Measurements from ENCODE around the gene TRAP1. TPM values are rescaled to one million over a fixed set of nuclear protein-coding genes. Genes with fewer than 3 reads are reported as not detected.
"Not testable (repeated sequence)": the region's sequence is repeated elsewhere in the genome, so short reads cannot be mapped to it uniquely, and the experiment has no call there.

The TRAP1 gene
- total RNA-seq, 1 donor from 2014 or later: 76.1 TPM

DNA sequence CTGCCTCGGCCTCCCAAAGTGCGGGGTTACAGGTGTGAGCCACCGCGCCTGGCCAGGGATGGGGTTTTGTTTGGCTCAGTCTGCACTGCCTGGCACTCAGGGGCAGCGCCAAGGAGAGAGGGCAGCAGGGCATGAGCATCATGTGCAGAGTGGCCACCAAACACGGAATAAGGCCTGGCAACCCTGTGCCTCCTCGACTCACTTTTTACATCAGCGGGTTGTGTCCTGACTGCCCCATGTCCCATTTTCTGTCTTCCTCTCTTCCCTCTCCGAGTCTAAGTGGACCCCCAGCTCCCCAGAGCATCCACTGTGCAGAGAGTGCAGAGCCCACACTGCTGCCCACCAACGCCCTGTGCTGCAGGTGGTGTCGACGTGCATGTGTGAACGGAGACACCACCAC, 18.2 kb upstream of the TRAP1 start:
- DNase-seq: no peak

DNA sequence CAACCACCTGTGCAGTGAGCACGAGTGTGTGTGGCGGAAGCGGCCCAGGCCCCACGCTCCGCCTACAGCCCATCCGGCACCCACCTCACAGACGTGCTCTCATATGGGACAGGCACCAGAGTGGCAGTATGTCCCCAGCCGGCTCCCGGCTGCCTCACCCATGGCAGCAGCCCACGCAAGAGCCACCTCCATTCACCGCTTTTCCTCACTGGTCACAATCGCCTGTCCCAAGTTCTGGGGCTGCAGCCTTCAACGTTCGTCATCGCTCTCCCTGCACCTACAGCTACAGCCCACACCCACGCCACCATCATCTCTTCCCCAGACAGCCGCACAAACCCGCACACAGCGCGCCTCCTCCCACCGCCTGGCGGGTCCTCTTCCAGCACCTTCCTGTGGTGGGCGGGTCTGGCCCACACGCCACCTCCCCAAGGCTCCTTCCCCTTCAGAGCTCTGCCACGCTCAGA, 17.5 kb upstream of the TRAP1 start:
- no peak for DNase-seq

DNA sequence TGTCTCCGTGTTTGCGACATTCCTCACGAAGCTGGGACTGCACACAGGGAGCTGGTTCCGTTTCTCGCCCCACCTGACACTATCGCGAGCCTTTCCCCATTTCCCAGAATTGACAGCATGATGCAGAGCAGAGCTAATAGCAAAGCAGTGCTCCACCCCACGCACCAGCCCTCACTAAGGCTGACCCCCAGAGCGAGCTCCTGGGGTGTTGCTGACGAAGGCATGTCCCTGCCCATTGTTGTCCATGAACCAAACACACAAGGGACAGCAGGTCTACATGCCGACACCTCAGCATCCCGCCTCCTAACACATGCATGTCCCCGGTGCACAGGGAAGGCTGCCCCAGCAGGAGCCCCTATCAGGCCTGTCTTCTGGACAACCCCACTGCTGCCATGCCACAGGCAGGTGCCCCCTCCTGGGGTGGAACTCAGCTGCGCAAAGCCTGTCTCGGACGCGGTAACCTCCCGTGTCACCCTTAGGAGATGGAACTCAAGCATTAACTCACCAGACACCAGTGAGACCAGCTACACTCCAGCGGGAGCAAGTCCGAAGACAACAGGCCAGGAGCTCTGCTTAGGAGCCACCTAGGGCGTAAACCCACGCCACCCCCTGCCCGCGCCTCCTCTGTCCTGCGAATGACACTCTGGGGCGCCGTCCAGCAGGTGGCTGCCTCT, 16.9 kb upstream of the TRAP1 start:
- DNase-seq: no peak

DNA sequence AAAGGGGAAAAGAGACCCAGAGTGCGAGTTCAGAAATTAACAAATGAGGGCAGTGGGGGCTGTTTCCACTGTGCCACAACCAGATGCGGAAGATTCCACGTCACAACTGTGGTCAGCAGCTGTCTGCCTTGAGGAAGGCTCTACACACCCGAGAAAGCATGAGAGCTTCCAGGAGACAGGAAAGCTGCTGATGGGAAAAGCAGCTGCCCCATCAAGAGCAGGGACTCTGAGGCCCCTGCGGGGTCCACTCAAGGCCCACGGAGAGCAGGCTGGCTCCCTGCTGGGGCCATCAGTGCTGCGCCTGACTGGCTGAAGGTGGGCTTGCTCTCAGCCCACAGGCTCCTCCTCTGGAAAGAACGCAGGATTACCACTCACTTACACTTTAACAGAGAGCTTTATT, 14.8 kb upstream of the TRAP1 start:
- no peak for DNase-seq

DNA sequence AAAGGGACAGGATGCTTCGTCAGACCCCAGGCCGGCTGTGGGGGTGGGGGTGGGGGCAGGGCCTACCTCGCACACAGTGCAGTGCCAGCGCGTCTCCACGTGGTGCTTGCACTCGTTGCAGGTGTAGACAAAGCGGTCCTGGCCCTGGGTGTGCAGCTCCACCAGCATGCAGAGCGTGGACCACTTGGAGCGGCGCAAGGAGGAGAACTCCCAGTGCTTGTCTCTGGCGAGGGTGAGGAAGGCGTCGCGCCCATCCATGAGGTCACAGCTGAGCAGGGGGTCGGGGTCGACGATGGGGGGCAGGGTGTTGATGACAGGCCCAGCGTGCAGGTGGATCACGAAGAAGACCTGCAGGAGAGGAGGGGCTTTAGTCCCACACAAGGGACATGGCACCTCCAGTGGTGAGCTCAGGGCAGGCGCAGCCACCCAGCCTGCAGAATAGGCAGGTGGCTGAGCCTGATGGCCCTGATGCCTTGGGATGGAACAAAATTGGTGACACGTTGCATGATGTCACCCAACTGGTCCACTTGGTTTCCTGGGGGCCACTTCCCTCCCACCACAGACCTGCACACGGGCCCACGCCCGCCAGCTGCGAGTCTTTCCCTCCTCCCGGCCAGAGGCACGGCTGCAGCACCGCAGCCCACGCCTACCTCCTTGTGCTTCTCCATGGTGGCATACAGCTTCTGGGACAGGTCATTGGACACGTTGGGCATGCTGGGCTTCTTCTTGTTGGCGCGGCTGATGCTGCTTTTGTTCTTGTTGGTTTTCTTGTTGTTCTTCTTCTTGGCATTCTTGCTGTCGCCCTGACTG, 14.0 kb upstream of the TRAP1 start:
- DNase-seq: no peak

DNA sequence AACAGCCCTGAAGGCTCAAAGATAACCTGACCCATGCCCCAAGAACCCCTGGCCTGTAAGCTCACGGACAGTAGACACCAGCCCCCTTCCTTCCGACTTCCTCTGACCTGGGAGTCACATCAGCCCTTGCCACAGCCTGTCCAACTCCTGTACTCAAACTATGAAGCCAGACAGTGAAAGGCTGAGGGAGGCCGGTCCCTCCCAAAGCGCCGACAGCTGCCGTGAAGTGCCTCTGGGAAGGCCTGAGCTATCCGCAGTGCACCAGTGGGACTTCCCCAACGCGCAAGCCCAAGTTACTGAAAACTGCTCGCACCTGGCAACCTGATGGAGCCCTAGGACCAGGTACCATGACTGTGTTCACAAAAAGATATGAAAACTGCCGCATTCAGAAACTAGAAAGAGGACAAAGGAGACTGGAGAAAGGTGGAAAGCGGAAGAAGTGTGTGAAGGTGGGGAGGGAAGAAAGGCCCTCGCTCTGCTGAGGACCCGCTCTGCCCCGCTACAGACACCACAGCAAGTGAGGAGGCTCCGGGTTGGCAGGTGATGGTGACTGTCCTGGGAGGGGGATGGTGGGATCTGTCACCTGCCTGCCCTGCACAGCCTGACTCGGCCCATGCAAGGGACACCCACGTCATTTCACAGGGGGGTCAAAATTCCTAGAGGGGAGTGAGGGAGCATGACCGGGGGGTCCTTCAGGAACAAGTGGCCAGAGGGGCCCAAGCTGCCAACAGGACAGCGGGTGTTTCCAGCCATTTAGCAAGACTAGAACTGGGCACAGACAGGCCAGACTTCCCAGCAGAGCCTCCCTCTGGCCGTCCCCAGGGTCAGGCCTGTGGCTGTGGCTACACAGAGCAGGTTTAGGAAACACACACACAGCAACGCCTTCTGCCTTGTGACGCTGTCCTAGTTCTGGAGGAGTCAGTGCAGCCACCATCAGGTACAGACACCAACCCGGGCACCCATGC, 13.1 kb upstream of the TRAP1 start:
- DNase-seq: no peak

DNA sequence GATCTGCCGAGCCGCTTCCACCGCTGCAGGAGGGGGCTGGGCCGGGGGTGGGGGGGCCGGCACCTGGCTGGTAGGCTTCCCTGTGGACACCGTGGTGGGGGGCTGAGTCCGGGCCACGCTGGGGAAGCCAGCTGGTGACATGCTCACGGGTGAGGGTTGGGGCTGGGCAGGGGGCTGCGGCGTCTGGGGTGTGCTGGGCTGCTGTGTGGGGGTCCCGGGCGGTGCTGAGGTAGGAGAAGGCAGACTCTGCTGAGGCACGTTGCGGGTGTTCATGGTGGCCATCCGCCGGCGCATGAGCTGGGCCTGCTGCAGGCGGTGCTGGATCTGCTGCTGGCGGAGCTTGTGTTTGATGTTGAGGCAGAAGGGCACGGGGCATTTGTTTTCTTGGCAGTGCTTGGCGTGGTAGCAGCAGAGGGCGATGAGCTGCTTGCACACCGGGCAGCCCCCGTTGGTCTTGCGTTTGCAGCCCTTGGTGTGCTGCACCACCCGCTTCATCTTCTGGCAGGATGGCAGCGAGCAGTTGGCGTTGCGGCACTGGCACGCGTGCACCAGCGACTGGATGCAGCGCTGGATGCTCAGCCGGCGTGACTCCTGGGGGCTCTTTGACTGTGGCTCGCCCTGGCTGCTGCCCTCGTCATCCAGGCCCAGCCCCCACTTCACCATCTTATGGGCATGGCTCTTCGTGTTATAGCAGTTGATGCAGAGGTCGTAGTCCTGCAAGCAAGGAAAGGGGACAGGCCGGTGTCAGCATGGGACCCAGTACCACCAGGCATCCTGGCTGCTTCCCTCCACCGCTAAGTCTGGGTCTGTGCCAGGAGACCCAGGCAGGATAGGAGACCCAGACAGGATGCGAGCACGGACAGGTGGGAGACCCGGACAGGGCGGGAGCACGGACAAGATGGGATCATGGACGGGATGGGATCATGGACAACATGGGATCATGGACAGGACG, 12.1 kb upstream of the TRAP1 start:
- DNase-seq: no peak

DNA sequence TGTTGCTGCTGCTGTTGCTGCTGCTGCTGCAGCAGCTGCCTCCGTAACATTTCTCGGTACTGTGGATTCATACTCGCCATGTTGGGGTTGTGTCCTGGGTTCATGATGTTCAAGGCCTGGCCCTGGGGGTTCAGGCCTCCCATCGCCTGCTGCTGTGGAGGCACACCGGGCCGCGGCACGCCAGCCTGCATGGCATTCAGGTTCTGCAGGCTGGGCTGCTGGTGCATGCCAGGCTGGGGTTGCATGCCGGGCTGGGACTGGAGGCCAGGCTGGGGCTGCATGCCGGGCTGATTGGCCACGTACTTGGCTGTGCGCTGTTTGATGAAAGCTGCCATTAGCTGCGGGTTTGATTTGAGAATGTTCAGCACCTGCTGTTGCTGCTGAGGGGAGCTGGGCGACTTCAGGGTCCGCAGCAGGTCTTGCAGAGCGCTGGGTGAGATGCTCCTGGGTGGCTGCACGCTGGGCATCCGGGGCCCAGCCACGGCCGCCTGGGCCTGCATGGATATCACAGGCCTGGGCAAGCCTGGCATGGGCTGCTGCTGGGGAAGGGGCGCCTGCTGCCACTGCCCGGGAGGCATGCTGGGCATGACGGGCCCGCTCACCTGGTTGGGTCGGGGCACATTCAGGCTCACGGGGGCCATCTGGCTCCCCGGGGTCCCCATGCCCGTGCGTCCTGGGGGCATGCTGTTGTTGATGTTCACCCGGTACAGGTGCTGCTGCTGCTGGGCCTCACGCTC, 11.3 kb upstream of the TRAP1 start:
- DNase-seq: no peak

DNA sequence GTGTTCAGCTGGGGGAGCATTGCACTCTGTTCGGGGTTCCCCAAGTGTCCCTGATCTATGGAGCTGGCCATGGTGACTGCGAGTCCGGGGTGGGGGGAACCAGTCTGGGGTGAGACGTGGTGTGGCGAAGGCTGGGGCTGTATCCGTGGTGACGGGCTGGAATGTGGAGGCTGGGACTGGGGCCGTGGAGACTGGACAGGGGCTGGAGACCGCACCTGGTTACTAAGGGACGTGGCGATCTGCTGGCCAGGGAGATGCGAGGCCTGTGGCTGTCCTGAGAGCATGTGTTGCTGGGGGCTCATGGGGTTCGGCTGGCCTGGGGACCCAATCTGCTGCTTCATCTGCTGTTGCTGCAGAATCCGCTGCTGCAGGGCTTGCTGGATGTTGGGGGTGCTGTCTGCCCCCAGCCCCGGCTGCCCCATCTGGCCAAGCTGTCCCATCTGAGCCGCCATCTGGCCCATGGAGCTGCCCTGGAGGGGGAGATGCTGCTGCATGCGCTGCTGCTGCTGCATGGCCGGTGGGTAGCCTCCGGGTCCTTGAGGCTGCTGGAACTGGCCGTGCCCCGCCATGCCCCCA, 10.6 kb upstream of the TRAP1 start:
- no peak for DNase-seq

DNA sequence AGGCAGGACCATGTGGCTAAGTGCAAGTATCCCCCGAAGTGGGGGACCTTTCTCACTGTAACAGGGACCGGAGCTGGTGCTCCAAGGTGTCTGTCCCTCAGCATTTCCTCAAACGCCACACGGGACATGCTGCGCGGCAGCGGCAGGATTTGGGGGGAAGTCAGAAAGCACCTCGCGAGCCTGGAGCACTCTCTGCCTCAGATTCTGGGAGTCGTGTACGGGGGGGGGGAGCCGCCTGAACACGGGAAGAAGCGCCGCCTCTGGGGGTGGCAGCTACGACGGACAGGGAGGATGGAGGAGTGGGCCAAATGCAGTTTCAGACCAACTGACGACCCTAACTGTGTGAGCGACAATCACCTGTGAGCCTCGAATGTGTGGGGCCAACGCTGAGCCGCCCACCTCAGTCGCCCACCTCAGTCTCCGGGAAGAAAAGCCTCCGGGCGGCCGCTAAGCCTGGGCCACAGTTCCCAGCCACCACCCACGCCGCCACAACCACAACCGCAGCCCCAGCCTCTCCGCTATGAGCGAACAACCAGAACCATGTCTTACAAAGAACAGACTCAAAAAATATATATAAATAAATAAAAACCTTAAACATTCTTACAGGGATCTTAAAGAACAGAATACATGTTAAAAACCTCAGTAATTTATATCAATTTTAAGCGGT, 8.8 kb upstream of the TRAP1 start:
- no peak for DNase-seq

DNA sequence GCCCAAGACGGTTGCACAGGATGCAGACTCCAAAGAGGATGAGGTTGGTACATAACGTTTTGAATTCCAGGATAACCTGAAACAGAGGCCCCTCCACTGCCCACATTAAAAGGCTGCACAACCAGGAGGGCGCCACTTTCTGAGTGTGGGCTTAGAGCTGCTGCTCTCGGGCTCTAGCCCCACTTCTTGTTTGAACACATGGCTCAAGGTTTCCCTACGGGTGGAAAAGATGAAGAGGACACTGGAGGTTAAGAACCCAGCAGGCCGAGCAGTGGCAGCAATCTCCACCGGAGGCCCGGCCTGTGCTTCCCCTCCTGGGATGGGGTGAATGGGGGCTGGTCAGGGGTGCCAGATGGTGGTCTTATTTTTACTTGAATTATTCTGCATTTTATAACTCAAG, 8.0 kb upstream of the TRAP1 start:
- no peak for DNase-seq

DNA sequence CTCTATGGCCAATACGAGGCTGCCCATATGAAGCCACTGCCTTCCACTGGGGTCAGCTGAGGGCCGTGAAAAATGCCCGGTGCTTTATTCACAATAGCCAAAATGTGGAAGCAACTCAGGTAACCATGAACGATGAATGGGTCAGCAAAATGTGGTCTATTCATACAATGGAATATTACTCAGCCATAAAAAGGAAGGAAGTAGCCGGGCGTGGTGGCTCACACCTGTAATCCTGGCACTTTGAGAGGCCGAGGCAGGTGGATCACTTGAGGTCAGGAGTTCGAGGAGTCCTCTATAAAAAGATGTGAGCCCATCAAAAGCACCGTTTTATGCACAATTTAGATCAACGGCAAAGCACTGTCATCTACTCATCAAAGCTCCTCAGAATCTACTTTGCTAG, 5.2 kb upstream of the TRAP1 start:
- no peak for DNase-seq

DNA sequence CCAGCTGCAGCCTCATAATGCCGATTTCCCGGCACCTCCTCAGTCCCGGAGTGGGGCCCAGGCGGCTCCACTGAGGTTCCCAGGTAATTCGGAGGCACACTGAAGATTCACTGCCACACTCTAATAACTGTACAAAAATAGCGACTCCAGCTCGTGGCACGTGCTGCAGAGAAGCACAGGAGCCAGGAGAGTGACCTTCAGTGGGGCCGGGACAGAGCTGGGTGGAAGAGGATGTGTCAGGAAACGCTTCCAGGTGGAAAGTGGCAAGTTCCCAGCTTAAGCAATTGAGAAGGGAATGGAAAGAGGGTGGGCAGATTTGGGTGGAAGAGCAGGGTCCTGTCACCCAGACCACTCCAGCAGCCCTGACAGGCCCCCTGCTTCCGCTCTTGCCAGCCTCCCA, 3.1 kb upstream of the TRAP1 start:
- DNase-seq: no peak

DNA sequence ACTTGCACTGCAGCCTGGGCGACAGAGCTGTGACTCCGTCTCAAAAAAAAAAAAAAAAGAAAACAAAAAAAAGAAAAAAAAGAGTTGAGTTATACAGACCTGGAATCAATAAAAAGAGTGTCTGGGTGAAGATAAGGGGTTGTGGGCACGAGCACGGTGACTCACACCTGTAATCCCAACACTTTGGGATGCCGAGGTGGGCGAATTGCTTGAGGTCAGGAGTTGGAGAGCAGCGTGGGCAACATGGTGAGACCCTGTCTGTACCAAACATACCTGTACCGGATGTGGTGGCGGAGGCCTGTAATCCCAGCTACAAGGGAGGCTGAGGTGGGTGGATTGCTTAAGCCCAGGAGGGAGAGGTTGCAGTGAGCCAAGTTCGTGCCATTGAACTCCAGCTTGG, 1.3 kb upstream of the TRAP1 start:
- no peak for DNase-seq

DNA sequence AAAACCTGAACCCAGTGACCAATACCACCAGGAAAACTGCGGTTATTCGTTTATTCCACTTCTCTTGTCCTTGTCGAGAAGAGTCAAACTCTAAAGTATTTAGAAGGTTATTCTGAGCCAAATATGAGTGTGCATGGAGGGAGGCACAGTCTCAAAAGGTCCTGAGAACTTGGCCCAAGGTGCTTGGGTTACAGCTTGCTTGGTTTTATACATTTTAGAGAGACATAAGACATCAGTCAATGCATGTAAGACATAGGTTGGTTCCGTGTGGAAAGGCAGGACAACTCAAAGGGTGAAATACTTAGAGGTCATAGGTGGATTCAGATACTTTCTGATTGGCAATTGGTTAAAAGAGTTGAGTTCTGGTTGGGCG, 681 bp upstream of the TRAP1 start:
- no peak for DNase-seq

DNA sequence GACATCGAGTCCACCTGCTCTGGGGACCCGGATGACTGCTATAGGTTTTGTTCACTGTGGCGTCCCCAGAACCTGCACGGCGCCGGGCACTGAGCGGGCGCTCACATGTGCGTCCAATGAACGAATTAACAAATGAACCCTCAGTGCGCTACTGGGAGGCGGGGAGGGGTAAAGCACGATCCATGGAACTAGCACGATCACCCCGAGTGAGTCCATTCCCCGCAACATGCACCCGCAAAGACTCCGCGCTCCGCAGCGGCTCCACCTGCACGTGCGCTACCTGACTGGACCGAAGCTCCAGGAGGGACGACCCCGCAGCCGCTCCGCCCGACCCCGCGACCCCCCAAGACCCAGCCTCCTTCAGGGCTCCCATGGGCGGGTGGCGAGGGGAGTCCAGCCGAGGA, 491 bp downstream of the TRAP1 start:
- DNase-seq: no peak

DNA sequence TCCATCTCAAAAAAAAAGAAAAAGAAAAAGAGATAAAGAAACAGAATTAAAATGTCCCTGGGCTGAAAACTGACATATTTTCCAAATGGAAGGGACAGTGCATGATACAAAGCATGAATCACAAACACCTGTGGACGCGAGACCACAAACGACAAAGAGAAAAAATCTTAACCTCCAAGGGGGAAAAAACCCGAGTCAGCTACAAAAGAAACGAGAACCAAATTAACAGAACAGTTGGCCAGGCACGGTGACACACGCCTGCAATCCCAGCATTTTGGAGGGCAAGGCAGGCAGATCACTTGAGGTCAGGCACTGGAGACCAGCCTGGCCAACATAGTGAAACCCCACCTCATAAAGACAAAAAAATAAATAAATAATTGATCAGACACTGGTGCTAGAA, 1.9 kb downstream of the TRAP1 start:
- DNase-seq: no peak

DNA sequence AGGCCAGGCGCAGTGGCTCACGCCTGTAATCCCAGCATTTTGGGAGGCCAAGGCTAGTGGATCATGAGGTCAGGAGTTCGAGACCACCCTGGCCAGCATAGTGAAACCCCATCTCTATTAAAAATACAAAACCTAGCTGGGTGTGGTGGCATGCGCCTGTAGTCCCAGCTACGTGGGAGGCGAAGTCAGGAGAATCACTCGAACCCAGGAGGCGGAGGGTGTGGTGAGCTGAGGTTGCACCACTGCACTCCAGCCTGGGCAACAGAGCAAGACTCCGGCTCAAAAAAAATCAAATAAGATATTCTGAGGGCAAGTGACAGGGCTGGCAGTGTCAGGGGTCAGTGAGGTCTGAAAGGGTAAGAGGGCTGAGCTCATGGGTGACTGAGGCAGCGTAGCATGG, 2.9 kb downstream of the TRAP1 start:
- not testable (repeated sequence) for DNase-seq

DNA sequence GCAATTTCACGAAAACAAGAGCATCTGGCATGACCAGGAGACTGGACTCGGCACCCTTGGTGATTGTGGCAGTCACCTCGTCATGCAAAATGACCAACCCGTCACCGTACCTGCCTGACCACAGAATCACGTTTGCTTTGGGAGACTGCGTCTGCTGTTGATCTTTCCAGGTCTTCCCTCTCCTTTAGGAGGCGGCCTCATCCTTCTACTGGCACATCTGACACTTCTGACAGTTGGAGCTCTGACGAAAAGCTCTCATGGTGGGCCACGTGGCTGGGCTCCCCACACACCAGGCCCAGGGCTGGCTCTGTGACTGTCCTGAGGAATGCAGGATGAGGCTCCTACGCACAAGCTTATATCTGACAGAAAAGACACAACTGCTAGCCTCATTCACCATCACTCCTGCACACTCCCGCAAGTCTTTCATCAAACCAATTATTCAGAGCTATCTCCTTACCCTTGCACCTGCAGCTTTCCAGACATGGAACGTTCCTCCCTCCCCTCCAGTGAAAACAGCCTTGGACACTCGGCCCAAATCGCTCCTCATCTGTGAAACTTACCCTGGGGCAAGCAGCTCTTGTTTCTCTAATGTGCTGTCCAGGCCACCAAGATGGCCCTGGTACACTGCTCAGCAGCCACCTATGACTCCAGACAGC, 3.6 kb downstream of the TRAP1 start:
- no peak for DNase-seq
